ENCODE data around the gene ATF6. TPM values are rescaled to one million over a fixed set of nuclear protein-coding genes. Genes with fewer than 3 reads are reported as not detected.

The ATF6 gene
- total RNA-seq, 1 experiment from 2014 or later = 16.4 TPM

DNA sequence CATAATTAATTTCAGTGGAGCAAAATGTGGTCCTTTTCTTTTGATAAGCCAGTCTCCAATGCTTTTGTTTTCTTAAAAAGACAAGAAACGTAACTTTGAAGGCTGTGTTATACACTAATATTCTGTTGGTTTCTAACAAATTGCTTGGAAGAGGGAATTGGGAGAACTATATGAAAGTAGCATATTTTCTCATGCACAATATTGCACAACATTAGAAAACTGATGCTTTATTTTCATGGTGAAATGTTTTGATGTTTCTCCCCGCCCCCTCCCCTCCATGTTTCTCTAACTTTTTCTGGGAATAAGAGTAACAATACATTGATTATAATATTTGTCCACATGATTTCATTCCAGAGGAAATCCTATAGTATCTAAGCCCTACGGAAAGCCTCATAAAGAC is 142.1 kb downstream of the ATF6 start:
- Histone ChIP-seq H3K36me3 (ENCODE audit: control insufficient read depth, insufficient read depth, low read length) (no peaks in the 10 kb centered on the region), H3K27me3 (ENCODE audit: control insufficient read depth, insufficient read depth, low read length) (no peaks in the 10 kb centered on the region), H3K4me1 (ENCODE audit: control insufficient read depth, insufficient read depth, low read length) (no peaks in the 10 kb centered on the region), H3K27ac (ENCODE audit: low read length) (no peak overlapping the region), H3K9me3 (ENCODE audit: control insufficient read depth, insufficient read depth, low read depth, low read length) (no peaks in the 10 kb centered on the region), H3K4me3 (ENCODE audit: low read depth in 2 of 2, low read length in 2 of 2) (no peak overlapping the region)
- BruUV-seq (replicated peaks) = no TSS peak
- DNase-seq (ENCODE audit: low read depth, low spot score) (no peak), ATAC-seq (no peak)
- ChIA-PET CTCF (no interaction called here), POLR2A (no interaction called here)
- in situ Hi-C loops (cut with HindIII; ENCODE audit: low pct_unique_long_range_greater_than_20kb, low sequenced_read_pairs) (no loop called here), intact Hi-C loops (cut with micrococcal nuclease; ENCODE audit: unreplicated experiment) (no loop called here)
- TF ChIP-seq SIN3A (IDR thresholded peaks at IDR 0.05; ENCODE audit: borderline replicate concordance, insufficient read depth, low read depth, low read length) = no peak
- TF ChIP-seq TCF7L2 (IDR thresholded peaks at IDR 0.05; ENCODE audit: low read depth, low read length) = no peak
- no peak for TF ChIP-seq POLR2AphosphoS5 (IDR thresholded peaks at IDR 0.05; ENCODE audit: low read depth, low read length)
- no peak for TF ChIP-seq CTCF (IDR thresholded peaks at IDR 0.05)
- TF ChIP-seq REST (IDR thresholded peaks at IDR 0.05; ENCODE audit: insufficient read depth in 1 of 2, low read depth in 2 of 2, low read length in 1 of 2) = no peak

DNA sequence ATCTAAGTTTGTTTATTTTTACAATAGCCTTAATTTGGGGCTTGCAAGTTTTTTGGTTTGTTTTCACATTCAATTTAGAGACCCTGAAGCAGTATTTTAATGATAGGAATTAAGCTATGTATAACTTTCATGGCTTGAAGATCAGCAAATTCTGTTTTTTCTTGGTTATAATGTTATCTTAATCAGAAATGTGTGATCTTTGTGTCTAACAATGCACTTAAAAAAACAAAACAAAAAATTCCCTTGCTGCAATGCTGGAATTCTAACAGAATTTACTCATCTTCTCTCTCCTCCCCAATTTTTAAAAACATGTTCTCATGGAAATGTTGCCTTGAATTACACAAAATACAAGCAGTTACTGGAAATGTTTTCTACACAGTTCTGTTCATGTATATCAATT is 144.5 kb downstream of the ATF6 start:
- POLR2A ChIA-PET = interaction anchor here (0.6 kb wide), 1 partner anchor 103 kb away, joined by 6 read pairs; no protein-coding TSS in a partner anchor
- BruUV-seq (replicated peaks) = no TSS peak
- intact Hi-C loops (cut with micrococcal nuclease; ENCODE audit: unreplicated experiment) (no loop called here), in situ Hi-C loops (cut with HindIII; ENCODE audit: low pct_unique_long_range_greater_than_20kb, low sequenced_read_pairs) (no loop called here)
- DNase-seq (ENCODE audit: low read depth, low spot score) (no peak), ATAC-seq (no peak)
- Histone ChIP-seq H3K9me3 (ENCODE audit: control insufficient read depth, insufficient read depth, low read depth, low read length) (no peaks in the 10 kb centered on the region), H3K36me3 (ENCODE audit: control insufficient read depth, insufficient read depth, low read length) (no peaks in the 10 kb centered on the region), H3K4me3 (ENCODE audit: low read depth in 2 of 2, low read length in 2 of 2) (no peak overlapping the region), H3K4me1 (ENCODE audit: control insufficient read depth, insufficient read depth, low read length) (0 out of 2 replicates have a peak, but pooled peaks cover 2% of the 10 kb centered on the region), H3K27me3 (ENCODE audit: control insufficient read depth, insufficient read depth, low read length) (no peaks in the 10 kb centered on the region), H3K27ac (ENCODE audit: low read length) (no peak overlapping the region)
- CTCF ChIA-PET = no interaction called here
- TF ChIP-seq POLR2AphosphoS5 (IDR thresholded peaks at IDR 0.05; ENCODE audit: low read depth, low read length) (no peak), REST (IDR thresholded peaks at IDR 0.05; ENCODE audit: insufficient read depth in 1 of 2, low read depth in 2 of 2, low read length in 1 of 2) (no peak), SIN3A (IDR thresholded peaks at IDR 0.05; ENCODE audit: borderline replicate concordance, insufficient read depth, low read depth, low read length) (no peak), CTCF (IDR thresholded peaks at IDR 0.05) (no peak), TCF7L2 (IDR thresholded peaks at IDR 0.05; ENCODE audit: low read depth, low read length) (no peak)

Measured in Panc1 (cell line).